K562 (cell line): ENCODE results near the gene EML3. TPM values are rescaled to one million over a fixed set of nuclear protein-coding genes. Genes with fewer than 3 reads are reported as not detected.

Experiments
- ASH1L ChIP-seq: fragments of 450-650 bp; IDR thresholded peaks from 2 replicates; pipeline ENCODE4 v1.6.1; 2018; ENCODE audit warnings: borderline replicate concordance, mild to moderate bottlenecking, low read depth; ENCODE audit not compliant: partially characterized antibody
- CBX3 ChIP-seq, 2 experiments: IDR thresholded peaks; 1 replicate in 1 of 2; 2 replicates in 1 of 2; pipeline ENCODE4 v1.6.1; 2012; ENCODE audit warnings: inconsistent platforms in 2 of 2, low read length in 2 of 2, borderline replicate concordance in 1 of 2, control low read depth in 1 of 2
- CCNT2 ChIP-seq: IDR thresholded peaks from 2 replicates; pipeline ENCODE4 v1.6.1; 2011; ENCODE audit warnings: borderline replicate concordance, low read depth, mild to moderate bottlenecking, moderate library complexity, mixed read lengths, low read length; ENCODE audit not compliant: insufficient read length; ENCODE audit errors: extremely low read depth
- CGGBP1 ChIP-seq: fragments of 250-450 bp; sonication (Bioruptor Pico); IDR thresholded peaks from 2 replicates; pipeline ENCODE4 v1.9.0; 2021; ENCODE audit warnings: mild to moderate bottlenecking
- DNMT1 ChIP-seq: fragments of 450-650 bp; IDR thresholded peaks from 2 replicates; pipeline ENCODE4 v1.6.1; 2016; ENCODE audit warnings: antibody characterized with exemption, mild to moderate bottlenecking
- ETS2 ChIP-seq: IDR thresholded peaks from 2 replicates; pipeline ENCODE4 v1.6.1; 2016; ENCODE audit warnings: borderline replicate concordance, missing genetic modification characterization, mild to moderate bottlenecking, moderate library complexity, missing compliant biosample characterization; ENCODE audit not compliant: poor library complexity, severe bottlenecking
- FOXO4 ChIP-seq: fragments of 450-650 bp; formaldehyde crosslinking; IDR thresholded peaks from 2 replicates; pipeline ENCODE4 v1.4.0; 2020; ENCODE audit warnings: mild to moderate bottlenecking, moderate library complexity
- GABPB1 ChIP-seq: sonication (generic); formaldehyde crosslinking; IDR thresholded peaks from 2 replicates; pipeline ENCODE4 v1.8.0; 2022; ENCODE audit warnings: mild to moderate bottlenecking, missing genetic modification reagents
- GATAD2B ChIP-seq: fragments of 450-650 bp; IDR thresholded peaks from 2 replicates; pipeline ENCODE4 v1.6.1; 2017; ENCODE audit warnings: mild to moderate bottlenecking, borderline replicate concordance
- HEY1 ChIP-seq: fragments of 250-450 bp; sonication (Bioruptor Pico); IDR thresholded peaks from 2 replicates; pipeline ENCODE4 v1.5.0; 2020; ENCODE audit warnings: mild to moderate bottlenecking, moderate library complexity, borderline replicate concordance
- KHSRP ChIP-seq: fragments of 450-650 bp; IDR thresholded peaks from 2 replicates; pipeline ENCODE4 v1.6.1; 2017
- PML ChIP-seq: IDR thresholded peaks from 2 replicates; pipeline ENCODE4 v1.6.1; 2012; ENCODE audit warnings: low read length, inconsistent platforms
- POLR2G ChIP-seq: fragments of 200-400 bp; formaldehyde crosslinking; IDR thresholded peaks from 2 replicates; pipeline ENCODE4 v1.6.1; 2017; ENCODE audit warnings: low read depth, mild to moderate bottlenecking, antibody characterized with exemption, low read length, moderate library complexity
- RBM25 ChIP-seq: fragments of 200-400 bp; formaldehyde crosslinking; IDR thresholded peaks from 2 replicates; pipeline ENCODE4 v1.6.1; 2018; ENCODE audit warnings: low read length, low read depth, moderate library complexity; ENCODE audit not compliant: severe bottlenecking
- SMAD4 ChIP-seq: fragments of 250-450 bp; sonication (Bioruptor Pico); conservative IDR thresholded peaks from 2 replicates; pipeline ENCODE4 v1.8.0; 2021; ENCODE audit warnings: inconsistent platforms, mild to moderate bottlenecking, moderate library complexity
- SMARCA4 ChIP-seq: fragments of 450-650 bp; IDR thresholded peaks from 2 replicates; pipeline ENCODE4 v1.6.1; 2016
- SNRNP70 ChIP-seq: fragments of 200-400 bp; formaldehyde crosslinking; optimal IDR thresholded peaks from 2 replicates; pipeline ENCODE3; 2017; ENCODE audit warnings: low read depth, low read length
- UBTF ChIP-seq, 2 experiments: IDR thresholded peaks; 2 replicates each; pipeline ENCODE4 v1.6.1; 2012; ENCODE audit warnings: improper control_type of control experiment in 2 of 2, low read depth in 2 of 2, low read length in 2 of 2, borderline replicate concordance in 1 of 2
- ZBTB33 ChIP-seq: sonication (generic); formaldehyde crosslinking; IDR thresholded peaks from 2 replicates; pipeline ENCODE4 v1.8.1; 2023; ENCODE audit warnings: mild to moderate bottlenecking, missing genetic modification reagents
- ZFP36 ChIP-seq: fragments of 150-350 bp; IDR thresholded peaks from 2 replicates; pipeline ENCODE4 v1.6.1; 2018; ENCODE audit warnings: low read length, low read depth; ENCODE audit not compliant: partially characterized antibody
- ZNF143 ChIP-seq: sonication (generic); formaldehyde crosslinking; IDR thresholded peaks from 2 replicates; pipeline ENCODE4 v1.9.0; 2022; ENCODE audit warnings: mild to moderate bottlenecking, missing genetic modification reagents
- ZNF23 ChIP-seq: fragments of 250-450 bp; sonication (Bioruptor Pico); IDR thresholded peaks from 2 replicates; pipeline ENCODE4 v1.4.0; 2020; ENCODE audit warnings: mild to moderate bottlenecking
- polyA plus RNA-seq, 8 experiments: library from polyadenylated mRNA; depleted of rRNA in 4 of 8; stranded (reverse) in 5 of 8; unstranded in 3 of 8; fragments of >200 nt; fragmentation: Nextera tagmentation in 2 of 8; fragmentation: Illumina TruSeq in 1 of 8; extraction: Ambion mirVana in 2 of 8; extraction: Trizol in 1 of 8; gene quantifications; 2 replicates each; pipeline versions ENCODE4 v1.2.1 to v1.2.3, GENCODE V29; 2011 to 2014; ENCODE audit warnings: inconsistent platforms in 1 of 8, missing spikeins in 1 of 8
- total RNA-seq, 7 experiments: library from RNA; depleted of rRNA in 6 of 7; stranded (reverse); fragments of >200 nt in 6 of 7; fragmentation: Illumina TruSeq in 2 of 7; extraction: Trizol in 2 of 7; gene quantifications; 2 replicates each; pipeline versions ENCODE4 v1.2.1 to v1.2.3, GENCODE V29; 2011 to 2021; ENCODE audit warnings: low replicate concordance in 1 of 7

Gene EML3
- total and polyA plus RNA-seq, 9 of the 15 experiments (the other 6 are each of a cell fraction or from before 2014, with no cell fraction given), result 0.32 to 90.5 (median 26.4) TPM

- TF ChIP-seq FOXO4 (CRISPR knock-in tag) (no peak), ZBTB33 (CRISPR knock-in tag) (no peak), ZNF23 (no peak), SMARCA4 (no peak), RBM25 (peak; percentile 93), UBTF (IDR thresholded peaks at IDR 0.05; ENCODE audit: borderline replicate concordance in 1 of 2, low read depth in 2 of 2, low read length in 2 of 2) (no peak), ASH1L (no peak), CBX3 (IDR thresholded peaks at IDR 0.05; ENCODE audit: borderline replicate concordance in 1 of 2, low read length in 2 of 2) (no peak), ETS2 (tag) (no peak), KHSRP (no peak), GATAD2B (no peak), CCNT2 (no peak), CGGBP1 (CRISPR knock-in tag) (no peak), DNMT1 (no peak), ZFP36 (peak; percentile 85), SMAD4 (CRISPR knock-in tag) (no peak), PML (no peak), ZNF143 (CRISPR knock-in tag) (no peak), POLR2G (no peak), SNRNP70 (no peak), HEY1 (no peak), GABPB1 (CRISPR knock-in tag) (no peak)
Observed at GRCh38 chr11:62610403-62610802, 2.2 kb downstream of the EML3 start (continued).
